Astrocyte of the cerebellum (primary cell): Measurements from ENCODE around the gene TSKS.

Source experiments
- DNase-seq: peaks from one replicate; pipeline ENCODE4 v3.0.0-alpha.2; 2011; ENCODE audit warnings: low read depth
- H3K4me3 ChIP-seq: 2 replicates; pipeline ENCODE4 v1.5.1; 2011; ENCODE audit warnings: mild to moderate bottlenecking, low read depth, low read length, moderate library complexity
- CTCF ChIP-seq: IDR thresholded peaks from 2 replicates; pipeline ENCODE4 v1.5.1; 2012; ENCODE audit warnings: low read length, low read depth, moderate library complexity, mild to moderate bottlenecking; ENCODE audit errors: missing control alignments
- in situ Hi-C: cut with HindIII; loops from 2 replicates; pipeline ENCODE4 v1.10.0; 2017; ENCODE audit warnings: low sequenced_read_pairs

The TSKS gene

DNA sequence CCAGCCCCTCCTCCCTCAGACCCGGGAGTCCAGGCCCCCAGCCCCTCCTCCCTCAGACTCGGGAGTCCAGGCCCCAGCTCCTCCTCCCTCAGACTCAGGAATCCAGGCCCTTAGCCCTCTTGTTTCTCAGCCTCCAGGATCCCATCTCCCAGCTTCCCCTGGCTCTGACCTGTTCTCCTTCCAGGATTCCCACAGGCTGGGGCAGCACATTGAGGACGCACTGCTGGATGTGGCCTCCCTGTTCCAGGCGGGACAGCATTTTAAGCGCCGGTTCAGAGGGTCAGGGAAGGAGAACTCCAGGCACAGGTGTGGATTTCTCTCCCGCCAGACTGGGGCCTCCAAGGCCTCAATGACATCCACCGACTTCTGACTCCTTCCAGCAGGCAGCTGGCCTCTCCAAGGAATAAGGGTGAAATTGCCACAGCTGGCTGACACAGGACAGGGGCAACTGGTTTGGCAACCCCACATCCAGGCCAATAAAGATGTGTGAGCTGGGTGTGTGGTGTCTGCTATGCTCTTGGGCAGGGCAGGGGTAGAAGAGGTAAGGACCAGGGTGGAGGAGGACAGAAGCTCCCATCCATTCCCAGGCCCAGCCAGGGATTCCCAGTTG, 49.8 kb downstream of the TSKS start:
- no peak overlapping the region for H3K4me3 ChIP-seq
- no peak for DNase-seq
- no peak for TF ChIP-seq CTCF
- in situ Hi-C loops, result no loop called here

DNA sequence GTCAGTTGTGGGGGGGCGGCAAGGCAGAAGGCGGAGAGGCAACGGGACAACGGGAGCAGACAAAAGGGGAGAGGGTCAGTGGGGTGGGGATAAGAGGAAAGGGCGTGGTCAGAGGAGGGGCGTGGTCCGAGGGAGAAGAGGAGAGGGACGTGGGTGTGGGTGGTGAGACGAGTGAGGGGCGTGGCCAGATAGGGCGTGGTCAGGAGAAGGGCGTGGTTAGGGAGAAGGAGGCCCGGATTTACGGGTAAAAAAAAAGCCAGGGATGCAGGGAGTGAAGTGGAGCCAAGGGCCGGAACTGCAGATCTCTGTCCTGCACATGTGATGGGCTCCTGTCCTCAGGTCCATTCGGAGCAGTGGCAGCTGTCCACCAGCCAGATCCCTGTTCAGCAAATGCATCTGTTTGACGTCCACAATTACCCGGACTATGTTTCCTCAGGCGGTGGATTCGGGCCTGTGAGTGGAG, 50.7 kb downstream of the TSKS start:
- DNase-seq, result no peak
- no peak for TF ChIP-seq CTCF
- in situ Hi-C loops, result no loop called here
- no peak overlapping the region for H3K4me3 ChIP-seq

DNA sequence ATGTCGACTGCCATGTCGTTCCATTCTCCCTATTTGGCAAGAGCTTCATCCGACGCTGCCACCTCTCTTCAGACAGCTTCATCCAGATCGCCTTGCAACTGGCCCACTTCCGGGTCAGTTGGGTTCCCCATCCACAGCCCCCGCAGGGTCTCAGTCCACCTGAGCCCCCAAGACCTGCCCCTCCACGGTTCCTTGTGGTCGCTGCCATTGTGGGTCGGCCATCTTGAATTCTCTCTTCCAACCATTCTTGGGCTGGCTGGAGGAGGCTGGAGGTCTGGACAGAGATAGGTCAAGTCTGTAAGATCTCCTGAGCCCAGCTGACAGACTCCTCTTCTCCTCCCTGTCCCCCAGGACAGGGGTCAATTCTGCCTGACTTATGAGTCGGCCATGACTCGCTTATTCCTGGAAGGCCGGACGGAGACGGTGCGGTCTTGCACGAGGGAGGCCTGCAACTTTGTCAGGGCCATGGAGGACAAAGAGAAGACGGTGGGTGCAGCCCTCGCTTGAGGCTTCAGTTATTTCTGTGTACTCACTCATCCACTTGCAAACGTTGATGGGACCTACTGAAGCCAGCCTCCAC, 52.6 kb downstream of the TSKS start:
- TF ChIP-seq CTCF, result no peak
- DNase-seq, result no peak
- no peak overlapping the region for H3K4me3 ChIP-seq
- in situ Hi-C loops, result no loop called here

DNA sequence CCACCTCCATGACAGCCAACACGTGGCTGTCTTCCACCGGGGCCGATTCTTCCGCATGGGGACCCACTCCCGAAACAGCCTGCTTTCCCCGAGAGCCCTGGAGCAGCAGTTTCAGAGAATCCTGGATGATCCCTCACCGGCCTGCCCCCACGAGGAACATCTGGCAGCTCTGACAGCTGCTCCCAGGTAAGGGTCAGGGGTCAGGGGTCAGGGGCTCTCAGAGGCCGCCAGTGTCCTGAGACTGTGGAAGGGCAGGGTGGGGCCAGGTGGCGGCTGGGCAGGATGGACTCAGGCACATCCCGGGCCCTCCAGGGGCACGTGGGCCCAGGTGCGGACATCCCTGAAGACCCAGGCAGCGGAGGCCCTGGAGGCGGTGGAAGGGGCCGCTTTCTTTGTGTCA, 57.2 kb downstream of the TSKS start:
- H3K4me3 ChIP-seq, result no peak overlapping the region
- no peak for DNase-seq
- in situ Hi-C loops, result no loop called here
- no peak for TF ChIP-seq CTCF

DNA sequence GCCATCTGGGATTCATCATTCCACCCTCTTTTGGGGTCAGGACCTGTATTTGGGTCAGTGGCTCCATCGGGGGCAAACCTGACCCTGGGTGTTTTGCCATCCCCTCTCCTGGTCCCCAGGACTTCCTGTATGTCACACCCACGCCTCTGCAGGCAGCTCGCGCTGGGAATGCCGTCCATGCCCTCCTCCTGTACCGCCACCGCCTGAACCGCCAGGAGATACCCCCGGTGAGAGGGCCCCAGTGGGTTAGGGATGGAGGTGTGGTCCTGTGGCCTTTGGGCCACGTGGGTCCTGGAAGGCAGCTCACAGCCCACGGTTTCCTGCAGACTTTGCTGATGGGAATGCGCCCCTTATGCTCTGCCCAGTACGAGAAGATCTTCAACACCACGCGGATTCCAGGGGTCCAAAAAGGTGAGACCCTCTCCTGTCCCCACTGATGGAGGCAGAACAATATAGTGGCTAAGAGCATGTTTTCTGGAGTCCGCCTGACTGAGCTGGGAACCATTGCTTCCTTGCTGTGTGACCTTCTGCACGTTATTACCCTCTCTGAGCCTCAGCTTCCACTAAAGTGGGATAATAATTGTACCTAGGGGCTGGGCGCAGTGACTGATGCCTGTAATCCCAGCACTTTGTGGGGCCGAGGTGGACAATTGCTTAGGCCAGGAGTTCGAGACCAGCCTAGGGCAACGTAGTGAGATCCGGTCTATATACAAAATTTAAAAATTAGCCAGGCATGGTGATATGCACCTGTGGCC, 58.0 kb downstream of the TSKS start:
- TF ChIP-seq CTCF, result no peak
- in situ Hi-C loops, result no loop called here
- DNase-seq, result no peak

GRCh38 chr19:49701271-49701786, 61.8 kb downstream of the TSKS start:
- DNase-seq, result no peak
- in situ Hi-C loops, result no loop called here
- no peak overlapping the region for H3K4me3 ChIP-seq
- TF ChIP-seq CTCF, result no peak

More for the DNA sequence above, 58.0 kb downstream of the TSKS start:
- H3K4me3 ChIP-seq, result no peak overlapping the region
